IMR-90 (cell line): ENCODE measurements around the gene BTBD9. TPM values are rescaled to one million over a fixed set of nuclear protein-coding genes. Genes with fewer than 3 reads are reported as not detected.

Experiments used
- ATAC-seq: fragments of 200-7000 bp; cut with Tn5 transposase; 2 replicates; pipeline ENCODE4 v1.9.1; 2020; ENCODE audit warnings: low read depth, mild to moderate bottlenecking, moderate library complexity
- BruUV-seq: library from RNA; stranded (reverse); fragments of 400-500 nt; replicated peaks from 2 replicates; lab custom pipeline; 2021; lab: Mats Ljungman, UMichigan
- CTCF ChIA-PET: fragments of 300-600 bp; formaldehyde crosslinking; extraction: SDS; loops from one replicate; lab custom pipeline; 2021; ENCODE audit warnings: antibody characterized with exemption; lab: Yijun Ruan, JAX
- POLR2A ChIA-PET: fragments of 300-600 bp; sonication (Branson Sonifier 250); formaldehyde crosslinking; loops from one replicate; lab custom pipeline; 2022; ENCODE audit warnings: antibody characterized with exemption; ENCODE audit not compliant: unreplicated experiment; lab: Charles Lee
- DNase-seq: peaks from one replicate; pipeline ENCODE4 v3.0.0; 2013
- H2AFZ ChIP-seq: replicated peaks from 2 replicates; pipeline ENCODE3; 2013; ENCODE audit warnings: low read length, mild to moderate bottlenecking; ENCODE audit not compliant: poor library complexity
- H2AK5ac ChIP-seq: 2 replicates; pipeline ENCODE4 v1.6.1; 2013; ENCODE audit warnings: low read depth, low read length, inconsistent platforms
- H2AK9ac ChIP-seq: replicated peaks from 2 replicates; pipeline ENCODE3; 2013; ENCODE audit warnings: mild to moderate bottlenecking, low read depth, low read length, moderate library complexity; ENCODE audit not compliant: poor library complexity
- H2BK120ac ChIP-seq: 2 replicates; pipeline ENCODE4 v1.6.1; 2013; ENCODE audit warnings: low read depth, low read length, inconsistent platforms
- H2BK15ac ChIP-seq: 3 replicates; pipeline ENCODE4 v1.6.1; 2013; ENCODE audit warnings: low read depth, low read length, inconsistent platforms
- H2BK20ac ChIP-seq: 2 replicates; pipeline ENCODE4 v1.6.1; 2013; ENCODE audit warnings: low read depth, mild to moderate bottlenecking, inconsistent platforms, low read length, moderate library complexity
- H2BK5ac ChIP-seq: 2 replicates; pipeline ENCODE4 v1.6.1; 2013; ENCODE audit warnings: mild to moderate bottlenecking, low read depth, low read length, inconsistent platforms; ENCODE audit not compliant: poor library complexity, severe bottlenecking
- H3K14ac ChIP-seq: replicated peaks from 2 replicates; pipeline ENCODE4 v1.6.1; 2013; ENCODE audit warnings: low read depth, low read length, inconsistent platforms
- H3K18ac ChIP-seq: 2 replicates; pipeline ENCODE4 v1.6.1; 2013; ENCODE audit warnings: low read depth, low read length, control low read depth
- H3K23ac ChIP-seq: 2 replicates; pipeline ENCODE4 v1.6.1; 2013; ENCODE audit warnings: low read depth, low read length, inconsistent platforms
- H3K27ac ChIP-seq: 2 replicates; pipeline ENCODE4 v1.5.1; 2013; ENCODE audit warnings: mild to moderate bottlenecking, control low read depth, low read length; ENCODE audit not compliant: insufficient read depth
- H3K27me3 ChIP-seq: 2 replicates; pipeline ENCODE4 v1.6.1; 2013; ENCODE audit warnings: low read length; ENCODE audit not compliant: control insufficient read depth, insufficient read depth
- H3K36me3 ChIP-seq: 2 replicates; pipeline ENCODE4 v1.6.1; 2013; ENCODE audit warnings: low read length, mixed read lengths; ENCODE audit not compliant: control insufficient read depth, insufficient read depth
- H3K4ac ChIP-seq: 2 replicates; pipeline ENCODE4 v1.6.1; 2013; ENCODE audit warnings: low read depth, low read length, inconsistent platforms
- H3K4me1 ChIP-seq: 2 replicates; pipeline ENCODE4 v1.6.1; 2013; ENCODE audit warnings: low read length, mixed read lengths; ENCODE audit not compliant: control insufficient read depth, insufficient read depth
- H3K4me2 ChIP-seq: 2 replicates; pipeline ENCODE4 v1.6.1; 2013; ENCODE audit warnings: low read depth, mild to moderate bottlenecking, control low read depth, low read length, moderate library complexity
- H3K4me3 ChIP-seq: 2 replicates; pipeline ENCODE4 v1.5.1; 2013; ENCODE audit warnings: low read depth, mild to moderate bottlenecking, control low read depth, low read length, moderate library complexity; ENCODE audit not compliant: insufficient read depth
- H3K56ac ChIP-seq: 2 replicates; pipeline ENCODE4 v1.6.1; 2013; ENCODE audit warnings: low read length, inconsistent platforms; ENCODE audit not compliant: insufficient read depth; ENCODE audit errors: extremely low read depth
- H3K79me1 ChIP-seq, 2 experiments: 2 replicates each; pipeline ENCODE4 v1.6.1; 2013; ENCODE audit warnings: low read length in 2 of 2, inconsistent platforms in 1 of 2, low read depth in 1 of 2
- H3K9ac ChIP-seq: 2 replicates; pipeline ENCODE4 v1.6.1; 2013; ENCODE audit warnings: low read depth, low read length, control low read depth
- H3K9me1 ChIP-seq: 2 replicates; pipeline ENCODE4 v1.6.1; 2013; ENCODE audit warnings: low read length, inconsistent platforms; ENCODE audit not compliant: insufficient read depth
- H3K9me3 ChIP-seq: 2 replicates; pipeline ENCODE4 v1.6.1; 2013; ENCODE audit warnings: low read length; ENCODE audit not compliant: control insufficient read depth, insufficient read depth
- H4K20me1 ChIP-seq: 2 replicates; pipeline ENCODE4 v1.6.1; 2013; ENCODE audit warnings: low read length, inconsistent platforms; ENCODE audit not compliant: insufficient read depth
- H4K5ac ChIP-seq: 2 replicates; pipeline ENCODE4 v1.6.1; 2013; ENCODE audit warnings: mild to moderate bottlenecking, low read depth, low read length, control low read depth
- H4K8ac ChIP-seq, 2 experiments: 2 replicates each; pipeline ENCODE4 v1.6.1; 2013; ENCODE audit warnings: low read depth in 2 of 2, low read length in 2 of 2, control low read depth in 1 of 2, inconsistent platforms in 1 of 2
- H4K91ac ChIP-seq: 2 replicates; pipeline ENCODE4 v1.6.1; 2013; ENCODE audit warnings: low read depth, low read length, inconsistent platforms; ENCODE audit not compliant: insufficient read depth
- POLR2A ChIP-seq: IDR thresholded peaks from 2 replicates; pipeline ENCODE4 v1.6.1; 2012; ENCODE audit warnings: mild to moderate bottlenecking, low read depth, low read length
- WGBS, 2 experiments: methylation state at CpG; one replicate each; pipeline versions ENCODE4 v1.1.5 to v1.1.7; 2013; ENCODE audit warnings: missing lambda C conversion rate in 2 of 2; ENCODE audit not compliant: insufficient read length in 1 of 2; ENCODE audit errors: extremely low coverage in 2 of 2; 5-methylcytosine and 5-hydroxymethylcytosine counted together
- dilution Hi-C: fragments of 300-500 bp; cut with HindIII; formaldehyde crosslinking; loops from one replicate; pipeline ENCODE4 v1.14.3; 2018; ENCODE audit warnings: low sequenced_read_pairs; ENCODE audit not compliant: unreplicated experiment
- in situ Hi-C: fragments of 300-500 bp; cut with MboI; formaldehyde crosslinking; loops from 3 replicates; pipeline ENCODE4 v1.14.3; 2019; ENCODE audit warnings: low sequenced_read_pairs, inconsistent platforms, mixed read lengths
- intact Hi-C: fragments of 100-400 bp; cut with micrococcal nuclease; formaldehyde crosslinking; loops from 2 replicates; pipeline ENCODE4 v1.10.0; 2022
- polyA plus RNA-seq, 3 experiments: library from polyadenylated mRNA; depleted of rRNA; stranded (reverse); fragments of >200 nt; gene quantifications; 2 replicates each; pipeline ENCODE4 v1.2.3, GENCODE V29; 2012; ENCODE audit warnings: low replicate concordance in 1 of 3
- total RNA-seq: library from RNA; depleted of rRNA; stranded (reverse); fragments of >200 nt; gene quantifications from 2 replicates; pipeline ENCODE4 v1.2.3, GENCODE V29; 2012

The BTBD9 gene
- total and polyA plus RNA-seq, 2 of the 4 experiments (the other 2 are of a cell fraction): 4.1 to 22.0 TPM

- ATAC-seq: no peak
- no peak overlapping the region for H3K4me2 ChIP-seq
- H3K4me3 ChIP-seq: no peak overlapping the region
- H3K56ac ChIP-seq: no peak overlapping the region
- no peaks in the 10 kb centered on the region for H3K4me1 ChIP-seq
- H3K23ac ChIP-seq: no peak overlapping the region
- no peaks in the 10 kb centered on the region for H3K9me1 ChIP-seq
- no peak overlapping the region for H4K91ac ChIP-seq
- no peak overlapping the region for H3K18ac ChIP-seq
- H4K20me1 ChIP-seq: no peaks in the 10 kb centered on the region
- H3K14ac ChIP-seq: no peak overlapping the region
- no peak overlapping the region for H2AFZ ChIP-seq
- TF ChIP-seq POLR2A: no peak
- no TSS peak for BruUV-seq
- ChIA-PET CTCF (no interaction called here), POLR2A (no interaction called here)
- no CpG with 5 or more reads among the region's 2 CpGs for WGBS, 2 experiments
- no peaks in the 10 kb centered on the region for H3K36me3 ChIP-seq
- H2BK5ac ChIP-seq: no peak overlapping the region
- no peak overlapping the region for H3K27ac ChIP-seq
- dilution Hi-C loops (no loop called here), intact Hi-C loops (no loop called here), in situ Hi-C loops (no loop called here)
- H2AK5ac ChIP-seq: no peak overlapping the region
- no peak overlapping the region for H4K5ac ChIP-seq
- no peak overlapping the region for H3K9ac ChIP-seq
- H2BK120ac ChIP-seq: no peak overlapping the region
- H3K27me3 ChIP-seq: no peaks in the 10 kb centered on the region
- H3K9me3 ChIP-seq: no peaks in the 10 kb centered on the region
- H4K8ac ChIP-seq: no peak overlapping the region
- DNase-seq: no peak
- no peaks in the 10 kb centered on the region for H3K79me1 ChIP-seq
- H3K4ac ChIP-seq: no peak overlapping the region
- H2BK15ac ChIP-seq: no peak overlapping the region
- H2BK20ac ChIP-seq: no peak overlapping the region
- no peak overlapping the region for H2AK9ac ChIP-seq
Observed at GRCh38 chr6:38234141-38234540, 405.6 kb downstream of the BTBD9 start.
